B cell (primary cell): ENCODE measurements around the gene UBE2B. TPM values are rescaled to one million over a fixed set of nuclear protein-coding genes. Genes with fewer than 3 reads are reported as not detected.
A peak's percentile ranks its signal among the peaks of the same experiment; 100 is the strongest.

Source experiments
- ATAC-seq: fragments of 200-7000 bp; cut with Tn5 transposase; one replicate; pipeline ENCODE4 v1.10.0; 2021; ENCODE audit warnings: low read depth, mild to moderate bottlenecking, moderate number of reproducible peaks, moderate library complexity
- CTCF ChIA-PET: fragments of 350-600 bp; sonication (Branson Sonifier 250); formaldehyde crosslinking; loops from one replicate; lab custom pipeline; 2021; ENCODE audit warnings: antibody characterized with exemption, inconsistent platforms; lab: Charles Lee
- POLR2A ChIA-PET: fragments of 350-600 bp; sonication (Branson Sonifier 250); formaldehyde crosslinking; loops from one replicate; lab custom pipeline; 2021; ENCODE audit warnings: antibody characterized with exemption; lab: Charles Lee
- DNase-seq: peaks from one replicate; pipeline ENCODE4 v3.0.0; 2013
- H2AFZ ChIP-seq: 2 replicates; pipeline ENCODE4 v1.6.1; 2012; ENCODE audit warnings: mild to moderate bottlenecking, low read depth, low read length; ENCODE audit not compliant: insufficient read depth, poor library complexity, severe bottlenecking
- H3K27ac ChIP-seq, 2 donors: 1 replicate in 1 of 2; 2 replicates in 1 of 2; pipeline ENCODE4 v1.5.1; 2012 to 2013; ENCODE audit warnings: low read length in 2 of 2, mild to moderate bottlenecking in 2 of 2, moderate library complexity in 1 of 2
- H3K27me3 ChIP-seq, 4 experiments: fragments of 200-600 bp in 1 of 4; sonication (generic) in 1 of 4; replicated peaks in 1 of 4; 1 replicate in 2 of 4; 2 replicates in 2 of 4; pipeline versions ENCODE4 v1.6.1 to v1.7.0; 2013 to 2016; ENCODE audit warnings: low read length in 3 of 4, mild to moderate bottlenecking in 2 of 4, mixed read lengths in 1 of 4, moderate library complexity in 1 of 4; ENCODE audit not compliant: insufficient read depth in 4 of 4, control insufficient read depth in 3 of 4; ENCODE audit errors: control extremely low read depth in 1 of 4
- H3K36me3 ChIP-seq, 2 experiments: replicated peaks in 1 of 2; 1 replicate in 1 of 2; 2 replicates in 1 of 2; pipeline versions ENCODE4 v1.6.1 to v1.7.1; 2013; ENCODE audit warnings: low read length in 1 of 2; ENCODE audit not compliant: insufficient read depth in 2 of 2, control insufficient read depth in 1 of 2; ENCODE audit errors: control extremely low read depth in 1 of 2, extremely low read depth in 1 of 2
- H3K4me1 ChIP-seq, 2 donors: fragments of 200-600 bp in 1 of 2; sonication (generic) in 1 of 2; 1 replicate in 1 of 2; 2 replicates in 1 of 2; pipeline versions ENCODE4 v1.5.1 to v1.6.1; 2013 to 2017; ENCODE audit warnings: low read length in 2 of 2; ENCODE audit not compliant: control insufficient read depth in 2 of 2, insufficient read depth in 2 of 2
- H3K4me2 ChIP-seq: replicated peaks from 2 replicates; pipeline ENCODE3; 2012; ENCODE audit warnings: mild to moderate bottlenecking, low read depth, low read length; ENCODE audit not compliant: poor library complexity, severe bottlenecking
- H3K4me3 ChIP-seq, 5 experiments: fragments of 200-600 bp in 1 of 5; sonication (generic) in 1 of 5; 1 replicate in 3 of 5; 2 replicates in 2 of 5; pipeline versions ENCODE4 v1.5.1 to v1.7.0; 2011 to 2016; ENCODE audit warnings: low read length in 4 of 5, mild to moderate bottlenecking in 4 of 5, low read depth in 2 of 5, control low read depth in 1 of 5, moderate library complexity in 1 of 5; ENCODE audit not compliant: insufficient read depth in 1 of 5; ENCODE audit errors: control extremely low read depth in 1 of 5, extremely low read depth in 1 of 5
- H3K79me2 ChIP-seq: fragments of 200-600 bp; sonication (generic); one replicate; pipeline ENCODE4 v1.6.0; 2016; ENCODE audit warnings: low read length; ENCODE audit not compliant: control insufficient read depth, insufficient read depth
- H3K9ac ChIP-seq: fragments of 200-600 bp; sonication (generic); 2 replicates; pipeline ENCODE4 v1.6.1; 2017; ENCODE audit warnings: mild to moderate bottlenecking, low read length, moderate library complexity
- H3K9me3 ChIP-seq, 3 donors: one replicate each; pipeline versions ENCODE4 v1.6.1 to v1.7.1; 2013; ENCODE audit warnings: low read length in 2 of 3; ENCODE audit not compliant: control insufficient read depth in 2 of 3, insufficient read depth in 1 of 3; ENCODE audit errors: control extremely low read depth in 1 of 3
- H4K20me1 ChIP-seq: 2 replicates; pipeline ENCODE4 v1.6.0; 2012; ENCODE audit warnings: mild to moderate bottlenecking, low read length; ENCODE audit not compliant: insufficient read depth, control insufficient read depth, poor library complexity, severe bottlenecking
- H3K27ac Mint-ChIP-seq: one replicate; pipeline ENCODE4 v1.8.0; 2021; ENCODE audit warnings: mixed read lengths
- H3K27me3 Mint-ChIP-seq: one replicate; pipeline ENCODE4 v1.8.0; 2021; ENCODE audit warnings: mixed read lengths
- H3K4me1 Mint-ChIP-seq: one replicate; pipeline ENCODE4 v1.8.0; 2021; ENCODE audit warnings: mixed read lengths
- H3K4me3 Mint-ChIP-seq: one replicate; pipeline ENCODE4 v1.8.0; 2021; ENCODE audit warnings: mixed read lengths
- H3K9me3 Mint-ChIP-seq: one replicate; pipeline ENCODE4 v1.8.0; 2022; ENCODE audit warnings: mixed read lengths; ENCODE audit not compliant: insufficient read depth
- EZH2 ChIP-seq: IDR thresholded peaks from 2 replicates; pipeline ENCODE4 v1.6.1; 2012; ENCODE audit warnings: borderline replicate concordance, low read depth, mild to moderate bottlenecking, moderate library complexity, low read length; ENCODE audit not compliant: insufficient read depth, poor library complexity, severe bottlenecking
- WGBS: methylation state at CpG from one replicate; pipeline ENCODE4 v1.1.5; 2013; ENCODE audit warnings: missing lambda C conversion rate; ENCODE audit not compliant: insufficient coverage; 5-methylcytosine and 5-hydroxymethylcytosine counted together
- intact Hi-C: fragments of 100-400 bp; cut with micrococcal nuclease; formaldehyde crosslinking; loops from one replicate; pipeline ENCODE4 v1.10.0; 2022
- polyA plus RNA-seq: library from polyadenylated mRNA; depleted of rRNA; stranded (reverse); fragments of >200 nt; gene quantifications from 2 replicates; pipeline ENCODE4 v1.2.3, GENCODE V29; 2012
- total RNA-seq, 2 donors: library from RNA; stranded (reverse); fragments of 120-200 nt in 1 of 2; gene quantifications; 1 replicate in 1 of 2; 2 replicates in 1 of 2; pipeline versions ENCODE4 v1.2.3 to v1.2.4, GENCODE V29; 2013 to 2022
- TF ChIP-seq, protein P1 (sequence below): fragments of 200-600 bp; IDR thresholded peaks from one replicate; pipeline ENCODE4 v1.8.0; 2022; ENCODE audit warnings: antibody characterized with exemption, mild to moderate bottlenecking

The UBE2B gene
- total and polyA plus RNA-seq, 2 donors (not counting 1 experiment from before 2014, with no cell fraction given) = 23.0 to 106 TPM

DNA sequence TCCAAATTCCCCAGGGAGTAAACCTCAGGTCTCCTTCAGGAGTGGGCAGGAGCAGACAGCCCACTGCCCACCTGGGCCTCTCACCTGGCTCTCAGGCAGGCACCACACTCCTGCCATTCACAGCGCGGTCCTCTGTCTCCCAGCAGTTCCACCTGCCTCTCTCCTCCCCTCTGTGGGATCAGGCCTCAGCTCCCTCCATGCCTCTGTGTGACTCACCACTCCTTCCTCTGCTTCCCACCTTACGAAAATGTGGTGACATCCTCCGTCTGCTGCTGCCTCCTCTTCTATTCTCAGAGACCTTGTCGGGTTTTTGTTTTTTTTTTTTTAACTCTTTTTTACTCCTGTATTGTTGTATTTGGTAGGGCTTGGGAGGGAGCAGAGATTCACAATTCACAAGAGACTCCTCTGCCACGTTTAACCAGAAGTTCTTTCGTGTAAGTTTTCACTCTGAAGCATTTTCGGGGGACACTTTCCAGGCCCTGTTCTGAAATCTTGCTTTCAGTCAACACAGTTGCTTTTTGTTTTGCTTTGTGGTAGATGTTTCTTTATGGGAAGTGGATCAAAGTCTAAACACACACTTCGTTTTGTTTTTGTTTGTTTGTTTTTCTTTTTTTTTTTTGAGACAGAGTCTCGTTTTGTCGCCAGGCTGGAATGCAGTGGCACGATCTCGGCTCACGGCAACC, 61.4 kb downstream of the UBE2B start:
- POLR2A ChIA-PET = no interaction called here
- H3K4me1 ChIP-seq = peaks cover 12 to 17% of the 10 kb centered on the region in 2 donors
- no peak overlapping the region for H2AFZ ChIP-seq
- Mint-ChIP-seq H3K27me3 (no peaks in the 10 kb centered on the region), H3K9me3 (no peaks in the 10 kb centered on the region), H3K27ac (no peak overlapping the region), H3K4me3 (no peak overlapping the region), H3K4me1 (peaks cover 19% of the 10 kb centered on the region)
- no peak overlapping the region for H3K27ac ChIP-seq
- CTCF ChIA-PET = no interaction called here
- TF ChIP-seq EZH2 = no peak
- TF ChIP-seq, protein P1, sequence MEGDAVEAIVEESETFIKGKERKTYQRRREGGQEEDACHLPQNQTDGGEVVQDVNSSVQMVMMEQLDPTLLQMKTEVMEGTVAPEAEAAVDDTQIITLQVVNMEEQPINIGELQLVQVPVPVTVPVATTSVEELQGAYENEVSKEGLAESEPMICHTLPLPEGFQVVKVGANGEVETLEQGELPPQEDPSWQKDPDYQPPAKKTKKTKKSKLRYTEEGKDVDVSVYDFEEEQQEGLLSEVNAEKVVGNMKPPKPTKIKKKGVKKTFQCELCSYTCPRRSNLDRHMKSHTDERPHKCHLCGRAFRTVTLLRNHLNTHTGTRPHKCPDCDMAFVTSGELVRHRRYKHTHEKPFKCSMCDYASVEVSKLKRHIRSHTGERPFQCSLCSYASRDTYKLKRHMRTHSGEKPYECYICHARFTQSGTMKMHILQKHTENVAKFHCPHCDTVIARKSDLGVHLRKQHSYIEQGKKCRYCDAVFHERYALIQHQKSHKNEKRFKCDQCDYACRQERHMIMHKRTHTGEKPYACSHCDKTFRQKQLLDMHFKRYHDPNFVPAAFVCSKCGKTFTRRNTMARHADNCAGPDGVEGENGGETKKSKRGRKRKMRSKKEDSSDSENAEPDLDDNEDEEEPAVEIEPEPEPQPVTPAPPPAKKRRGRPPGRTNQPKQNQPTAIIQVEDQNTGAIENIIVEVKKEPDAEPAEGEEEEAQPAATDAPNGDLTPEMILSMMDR = no peak
- H3K9me3 ChIP-seq = peaks cover 0 to 3% (median 0%) of the 10 kb centered on the region in 3 donors
- no peaks in the 10 kb centered on the region for H3K27me3 ChIP-seq
- WGBS = 100% methylated on average over 2 of the region's 14 CpGs
- ATAC-seq (no peak), DNase-seq (no peak)
- H3K36me3 ChIP-seq = no peaks in the 10 kb centered on the region
- H4K20me1 ChIP-seq = no peaks in the 10 kb centered on the region
- no peaks in the 10 kb centered on the region for H3K79me2 ChIP-seq
- intact Hi-C loops = no loop called here
- no peak overlapping the region for H3K4me3 ChIP-seq
- no peak overlapping the region for H3K9ac ChIP-seq
- H3K4me2 ChIP-seq = no peak overlapping the region

DNA sequence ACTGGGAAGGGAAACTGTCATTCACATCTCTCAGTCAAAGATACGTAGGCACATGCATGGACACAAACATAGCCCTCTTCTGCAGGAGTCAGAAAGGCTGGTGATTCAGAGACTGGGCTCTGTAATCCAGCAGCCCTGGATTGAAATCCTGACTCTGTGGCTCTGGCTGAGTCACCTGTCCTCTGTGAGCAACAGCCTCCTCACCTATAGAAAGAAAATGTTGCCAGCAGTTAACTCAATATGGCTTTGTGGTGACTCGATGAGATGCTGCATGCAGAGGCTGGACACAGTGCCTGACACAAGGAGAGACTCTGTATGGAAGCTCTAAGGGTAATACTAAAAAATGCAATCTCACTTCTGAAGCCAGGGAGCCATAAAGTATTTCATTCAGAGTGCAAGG, 64.2 kb downstream of the UBE2B start:
- ChIA-PET POLR2A (interaction anchor here (2.0 kb wide), 1 partner anchor 89 kb away, joined by 25 read pairs; no protein-coding TSS in a partner anchor), CTCF (interaction anchor here (1.2 to 2.6 kb wide), 2 partner anchors 24 to 146 kb away, joined by 3 to 11 read pairs; partner anchors contain the start of gene CDKN2AIPNL)
- H3K27ac ChIP-seq = no peak overlapping the region
- no peaks in the 10 kb centered on the region for H4K20me1 ChIP-seq
- no peaks in the 10 kb centered on the region for H3K36me3 ChIP-seq
- H3K4me1 ChIP-seq = peaks cover 12 to 17% of the 10 kb centered on the region in 2 donors
- intact Hi-C loops = no loop called here
- Mint-ChIP-seq H3K27ac (peak overlapping the region; percentile 50), H3K4me1 (peaks cover 24% of the 10 kb centered on the region), H3K4me3 (no peak overlapping the region), H3K27me3 (no peaks in the 10 kb centered on the region), H3K9me3 (no peaks in the 10 kb centered on the region)
- WGBS = 100% methylated on average over 2 of the region's 2 CpGs
- no peak for DNase-seq
- ATAC-seq = no peak
- no peak overlapping the region for H3K4me2 ChIP-seq
- peaks cover 0 to 3% (median 0%) of the 10 kb centered on the region in 4 experiments for H3K27me3 ChIP-seq
- no peak overlapping the region for H3K9ac ChIP-seq
- peaks cover 0 to 3% (median 0%) of the 10 kb centered on the region in 3 donors for H3K9me3 ChIP-seq
- no peak for TF ChIP-seq EZH2
- TF ChIP-seq, protein P1 = no peak
- H2AFZ ChIP-seq = no peak overlapping the region
- no peak overlapping the region for H3K4me3 ChIP-seq
- no peaks in the 10 kb centered on the region for H3K79me2 ChIP-seq
